A673 (cell line): Measurements from ENCODE around the gene HNRNPUL1. TPM values are rescaled to one million over a fixed set of nuclear protein-coding genes. Genes with fewer than 3 reads are reported as not detected.

Experiments
- BruUV-seq: library from RNA; stranded (reverse); fragments of 400-500 nt; replicated peaks from 2 replicates; lab custom pipeline; 2021; lab: Mats Ljungman, UMichigan
- CTCF ChIA-PET: fragments of 300-600 bp; sonication (Branson Sonifier 250); formaldehyde crosslinking; loops from one replicate; lab custom pipeline; 2022; ENCODE audit warnings: antibody characterized with exemption; lab: Charles Lee
- POLR2A ChIA-PET: fragments of 300-600 bp; sonication (Branson Sonifier 250); formaldehyde crosslinking; loops from one replicate; lab custom pipeline; 2022; ENCODE audit warnings: antibody characterized with exemption; ENCODE audit not compliant: low non-redundant PET; lab: Charles Lee
- DNase-seq: peaks from one replicate; pipeline ENCODE4 v3.0.0-alpha.2; 2015; ENCODE audit warnings: low spot score
- H3K27ac ChIP-seq: fragments of 200-600 bp; sonication (generic); 2 replicates; pipeline ENCODE4 v1.5.1; 2016; ENCODE audit warnings: mixed run types, low read depth, mild to moderate bottlenecking, mixed read lengths, antibody characterized with exemption, low read length; ENCODE audit not compliant: poor library complexity, severe bottlenecking
- H3K27me3 ChIP-seq: fragments of 200-600 bp; sonication (generic); replicated peaks from 2 replicates; pipeline ENCODE4 v1.6.1; 2017; ENCODE audit warnings: mixed run types, low read depth, mild to moderate bottlenecking, mixed read lengths, antibody characterized with exemption, low read length; ENCODE audit not compliant: insufficient read depth, poor library complexity
- H3K36me3 ChIP-seq: fragments of 200-600 bp; sonication (generic); 2 replicates; pipeline ENCODE4 v1.6.1; 2016; ENCODE audit warnings: mixed run types, mild to moderate bottlenecking, mixed read lengths, antibody characterized with exemption, low read length; ENCODE audit not compliant: insufficient read depth, poor library complexity, severe bottlenecking
- H3K4me1 ChIP-seq: fragments of 200-600 bp; sonication (generic); 2 replicates; pipeline ENCODE4 v1.6.1; 2017; ENCODE audit warnings: mixed run types, mild to moderate bottlenecking, mixed read lengths, antibody characterized with exemption, low read length; ENCODE audit not compliant: insufficient read depth, poor library complexity, severe bottlenecking
- H3K4me3 ChIP-seq: fragments of 200-600 bp; sonication (generic); 2 replicates; pipeline ENCODE4 v1.5.1; 2016; ENCODE audit warnings: low read depth, mixed run types, mild to moderate bottlenecking, mixed read lengths, low read length; ENCODE audit not compliant: poor library complexity, severe bottlenecking
- H3K9me3 ChIP-seq: fragments of 200-600 bp; sonication (generic); 2 replicates; pipeline ENCODE4 v1.6.1; 2016; ENCODE audit warnings: mixed run types, low read depth, mild to moderate bottlenecking, mixed read lengths, antibody characterized with exemption, low read length; ENCODE audit not compliant: poor library complexity, severe bottlenecking
- EZH2 ChIP-seq: fragments of 200-600 bp; sonication (generic); IDR thresholded peaks from 2 replicates; pipeline ENCODE4 v1.6.1; 2017; ENCODE audit warnings: borderline replicate concordance, low read depth, mild to moderate bottlenecking, mixed read lengths, antibody characterized with exemption, low read length; ENCODE audit not compliant: poor library complexity, severe bottlenecking
- intact Hi-C: fragments of 100-400 bp; cut with micrococcal nuclease; formaldehyde crosslinking; loops from one replicate; pipeline ENCODE4 v1.10.0; 2022; ENCODE audit not compliant: unreplicated experiment
- total RNA-seq: library from RNA; stranded (reverse); gene quantifications from 2 replicates; pipeline ENCODE4 v1.2.3, GENCODE V29; 2021
- TF ChIP-seq, protein P1 (sequence below): fragments of 300-800, 200-600 bp; sonication (generic); conservative IDR thresholded peaks from 2 replicates; pipeline ENCODE4 v1.5.1; 2017; ENCODE audit warnings: low read depth, mild to moderate bottlenecking, antibody characterized with exemption, low read length, moderate library complexity, mixed read lengths

The HNRNPUL1 gene
- total RNA-seq, 1 experiment from 2014 or later: 344 TPM

DNA sequence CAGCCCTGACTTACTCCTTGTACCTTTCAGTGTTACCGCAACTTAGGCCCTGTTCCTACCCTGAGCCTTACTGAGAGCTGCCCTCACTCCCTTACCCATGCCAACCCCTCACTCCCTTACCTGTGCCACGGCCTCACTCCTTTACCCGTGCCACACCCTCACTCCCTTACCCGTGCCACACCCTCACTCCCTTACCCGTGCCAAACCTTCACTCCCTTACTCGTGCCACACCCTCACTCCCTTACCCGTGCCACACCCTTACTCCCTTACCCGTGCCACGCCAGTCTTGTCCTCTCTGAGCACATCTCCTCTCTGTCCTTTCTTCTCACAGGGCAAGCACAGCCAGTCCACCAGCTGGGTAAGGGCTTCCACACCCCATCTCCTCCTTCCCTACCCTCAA lies 24.8 kb upstream of the HNRNPUL1 start:
- Histone ChIP-seq H3K4me3 (no peak overlapping the region), H3K9me3 (no peaks in the 10 kb centered on the region), H3K27me3 (no peaks in the 10 kb centered on the region), H3K36me3 (no peaks in the 10 kb centered on the region), H3K4me1 (no peaks in the 10 kb centered on the region), H3K27ac (no peak overlapping the region)
- no peak for DNase-seq
- intact Hi-C loops: no loop called here
- no peak for TF ChIP-seq EZH2
- TF ChIP-seq, protein P1, sequence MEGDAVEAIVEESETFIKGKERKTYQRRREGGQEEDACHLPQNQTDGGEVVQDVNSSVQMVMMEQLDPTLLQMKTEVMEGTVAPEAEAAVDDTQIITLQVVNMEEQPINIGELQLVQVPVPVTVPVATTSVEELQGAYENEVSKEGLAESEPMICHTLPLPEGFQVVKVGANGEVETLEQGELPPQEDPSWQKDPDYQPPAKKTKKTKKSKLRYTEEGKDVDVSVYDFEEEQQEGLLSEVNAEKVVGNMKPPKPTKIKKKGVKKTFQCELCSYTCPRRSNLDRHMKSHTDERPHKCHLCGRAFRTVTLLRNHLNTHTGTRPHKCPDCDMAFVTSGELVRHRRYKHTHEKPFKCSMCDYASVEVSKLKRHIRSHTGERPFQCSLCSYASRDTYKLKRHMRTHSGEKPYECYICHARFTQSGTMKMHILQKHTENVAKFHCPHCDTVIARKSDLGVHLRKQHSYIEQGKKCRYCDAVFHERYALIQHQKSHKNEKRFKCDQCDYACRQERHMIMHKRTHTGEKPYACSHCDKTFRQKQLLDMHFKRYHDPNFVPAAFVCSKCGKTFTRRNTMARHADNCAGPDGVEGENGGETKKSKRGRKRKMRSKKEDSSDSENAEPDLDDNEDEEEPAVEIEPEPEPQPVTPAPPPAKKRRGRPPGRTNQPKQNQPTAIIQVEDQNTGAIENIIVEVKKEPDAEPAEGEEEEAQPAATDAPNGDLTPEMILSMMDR: no peak
- ChIA-PET POLR2A (no interaction called here), CTCF (no interaction called here)
- BruUV-seq: no TSS peak

DNA sequence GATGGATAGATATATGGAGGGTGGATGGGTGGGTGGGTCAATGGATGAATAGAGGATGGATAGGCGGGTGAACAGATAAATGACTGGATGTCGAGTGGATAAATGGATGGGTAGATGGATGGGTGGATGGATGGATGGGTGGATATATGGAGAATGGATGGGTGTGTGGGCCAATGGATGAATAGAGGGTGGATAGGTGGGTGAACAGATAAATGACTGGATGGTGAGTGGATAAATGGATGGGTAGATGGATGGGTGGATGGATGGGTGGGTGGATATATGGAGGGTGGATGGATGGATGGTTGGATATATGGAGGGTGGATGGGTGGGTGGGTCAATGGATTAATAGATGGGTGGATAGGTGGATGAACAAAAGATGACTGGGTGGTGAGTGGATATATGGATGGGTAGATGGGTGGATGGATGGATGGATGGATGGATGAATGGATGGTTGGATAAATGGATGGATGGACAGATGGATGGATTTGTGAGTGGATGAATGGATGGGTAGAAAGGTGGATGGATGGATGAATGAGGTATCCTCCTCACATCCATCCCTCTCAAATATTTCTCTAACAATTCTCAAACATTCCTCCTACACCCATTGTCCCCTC lies 24.1 kb upstream of the HNRNPUL1 start:
- H3K9me3 ChIP-seq: no peaks in the 10 kb centered on the region
- H3K36me3 ChIP-seq: no peaks in the 10 kb centered on the region
- no peak overlapping the region for H3K4me3 ChIP-seq
- intact Hi-C loops: no loop called here
- no peaks in the 10 kb centered on the region for H3K27me3 ChIP-seq
- POLR2A ChIA-PET: no interaction called here
- no peak for TF ChIP-seq EZH2
- TF ChIP-seq, protein P1: no peak
- no peak for DNase-seq
- no TSS peak for BruUV-seq
- CTCF ChIA-PET: no interaction called here
- no peaks in the 10 kb centered on the region for H3K4me1 ChIP-seq
- no peak overlapping the region for H3K27ac ChIP-seq

DNA sequence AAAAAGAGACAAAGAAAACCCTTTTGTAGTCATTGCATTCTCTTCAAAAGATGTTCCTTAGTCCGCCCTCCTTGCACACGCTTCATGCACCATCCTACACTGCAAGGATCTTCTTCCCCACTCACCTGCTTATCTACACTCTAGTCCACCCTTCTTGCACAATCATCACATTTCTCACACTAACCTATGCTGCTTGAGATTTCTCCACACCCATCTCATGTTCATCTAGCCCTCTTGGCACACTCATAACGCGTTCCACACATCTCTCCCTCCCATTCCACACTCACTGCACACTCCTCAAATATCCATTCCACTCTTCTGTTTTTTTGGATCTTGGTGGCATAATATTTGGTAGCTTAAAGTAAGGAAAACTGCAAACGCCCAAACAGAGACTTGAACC lies 22.3 kb upstream of the HNRNPUL1 start:
- H3K9me3 ChIP-seq: no peaks in the 10 kb centered on the region
- H3K4me3 ChIP-seq: no peak overlapping the region
- TF ChIP-seq EZH2: no peak
- TF ChIP-seq, protein P1: no peak
- POLR2A ChIA-PET: no interaction called here
- H3K27ac ChIP-seq: no peak overlapping the region
- CTCF ChIA-PET: interaction anchor here (0.6 kb wide), 1 partner anchor 21 kb away, joined by 4 read pairs; no protein-coding TSS in a partner anchor
- no TSS peak for BruUV-seq
- no peaks in the 10 kb centered on the region for H3K36me3 ChIP-seq
- H3K27me3 ChIP-seq: no peaks in the 10 kb centered on the region
- no peak for DNase-seq
- intact Hi-C loops: no loop called here
- H3K4me1 ChIP-seq: no peaks in the 10 kb centered on the region
